ENCODE measurements around the gene NYNRIN.
"Not testable (repeated sequence)": the region's sequence is repeated elsewhere in the genome, so short reads cannot be mapped to it uniquely, and the experiment has no call there.

The NYNRIN gene

DNA sequence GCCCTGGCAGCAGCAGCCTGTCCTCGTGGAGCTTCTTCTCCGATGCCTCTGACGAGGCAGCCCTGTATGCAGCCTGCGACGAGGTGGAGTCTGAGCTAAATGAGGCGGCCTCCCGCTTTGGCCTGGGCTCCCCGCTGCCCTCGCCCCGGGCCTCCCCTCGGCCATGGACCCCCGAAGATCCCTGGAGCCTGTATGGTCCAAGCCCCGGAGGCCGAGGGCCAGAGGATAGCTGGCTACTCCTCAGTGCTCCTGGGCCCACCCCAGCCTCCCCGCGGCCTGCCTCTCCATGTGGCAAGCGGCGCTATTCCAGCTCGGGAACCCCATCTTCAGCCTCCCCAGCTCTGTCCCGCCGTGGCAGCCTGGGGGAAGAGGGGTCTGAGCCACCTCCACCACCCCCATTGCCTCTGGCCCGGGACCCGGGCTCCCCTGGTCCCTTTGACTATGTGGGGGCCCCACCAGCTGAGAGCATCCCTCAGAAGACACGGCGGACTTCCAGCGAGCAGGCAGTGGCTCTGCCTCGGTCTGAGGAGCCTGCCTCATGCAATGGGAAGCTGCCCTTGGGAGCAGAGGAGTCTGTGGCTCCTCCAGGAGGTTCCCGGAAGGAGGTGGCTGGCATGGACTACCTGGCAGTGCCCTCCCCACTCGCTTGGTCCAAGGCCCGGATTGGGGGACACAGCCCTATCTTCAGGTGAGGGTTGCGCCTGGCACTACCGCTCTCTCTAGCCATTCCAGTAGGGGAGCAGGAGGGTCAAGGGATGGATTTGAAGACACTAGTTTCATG lies 28.7 kb upstream of the NYNRIN start:
- no peak for DNase-seq (ENCODE audit: low spot score)

GRCh38 chr14:24370748-24371147 lies 28.1 kb upstream of the NYNRIN start:
- DNase-seq (ENCODE audit: low spot score): no peak

DNA sequence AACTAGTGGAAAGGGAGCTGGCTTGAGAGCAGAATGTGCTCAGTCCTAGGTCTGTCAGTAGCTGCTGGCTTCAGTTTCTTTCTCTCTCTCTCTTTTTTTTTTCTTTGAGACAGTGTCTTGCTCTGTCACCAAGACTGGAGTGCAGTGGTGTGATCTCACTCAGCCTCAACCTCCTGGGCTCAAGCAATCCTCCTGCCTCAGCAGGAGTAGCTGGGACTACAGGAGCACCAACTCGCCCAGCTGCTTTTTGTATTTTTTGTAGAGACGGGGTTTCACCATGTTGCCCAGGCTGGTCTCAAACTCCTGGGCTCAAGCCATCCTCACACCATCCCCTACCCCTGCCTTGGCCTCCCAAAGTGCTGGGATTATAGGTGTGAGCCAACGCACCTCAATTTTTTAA lies 27.2 kb upstream of the NYNRIN start:
- DNase-seq (ENCODE audit: low spot score): not testable (repeated sequence)

- no peak for DNase-seq (ENCODE audit: low spot score)
Observed at GRCh38 chr14:24372701-24373416, 25.9 kb upstream of the NYNRIN start.

DNA sequence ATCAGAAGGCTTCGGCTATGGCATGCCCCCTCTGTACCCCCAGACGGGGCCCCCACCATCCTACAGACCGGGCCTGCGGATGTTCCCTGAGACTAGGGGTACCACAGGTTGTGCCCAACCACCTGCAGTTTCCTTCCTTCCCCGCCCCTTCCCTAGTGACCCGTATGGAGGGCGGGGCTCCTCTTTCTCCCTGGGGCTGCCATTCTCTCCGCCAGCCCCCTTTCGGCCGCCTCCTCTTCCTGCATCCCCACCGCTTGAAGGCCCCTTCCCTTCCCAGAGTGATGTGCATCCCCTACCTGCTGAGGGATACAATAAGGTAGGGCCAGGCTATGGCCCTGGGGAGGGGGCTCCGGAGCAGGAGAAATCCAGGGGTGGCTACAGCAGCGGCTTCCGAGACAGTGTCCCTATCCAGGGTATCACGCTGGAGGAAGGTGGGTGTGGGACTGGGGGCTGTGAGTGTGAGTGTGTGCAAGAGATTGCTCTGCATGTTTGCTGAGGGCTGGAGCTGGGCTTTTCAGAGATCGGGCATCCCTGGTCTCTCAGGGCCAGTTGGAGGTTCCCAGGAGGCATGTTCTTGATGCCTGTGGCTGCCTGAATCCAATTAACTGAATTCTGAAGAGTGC lies 22.2 kb upstream of the NYNRIN start:
- no peak for DNase-seq (ENCODE audit: low spot score)

DNA sequence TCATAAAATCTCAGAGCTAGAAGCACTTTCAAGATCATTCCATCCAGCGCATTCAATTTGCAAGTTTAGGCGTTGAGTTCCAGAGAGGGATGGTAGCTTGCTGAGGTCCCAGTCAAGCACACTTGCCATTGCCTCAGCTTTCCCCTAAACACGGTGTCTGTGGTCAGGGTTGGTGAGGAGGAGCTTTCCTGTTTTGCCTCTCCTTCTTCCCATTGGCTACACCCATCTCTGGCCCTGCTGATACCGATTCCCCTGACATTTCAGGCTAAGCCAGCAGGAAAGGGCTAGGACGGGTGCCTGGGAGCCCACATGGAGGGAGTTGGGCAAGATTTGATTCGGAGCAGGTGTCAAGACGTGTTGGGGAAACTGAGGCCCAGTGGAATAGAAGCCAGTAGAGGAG lies 21.7 kb upstream of the NYNRIN start:
- DNase-seq (ENCODE audit: low spot score): no peak

- DNase-seq (ENCODE audit: low spot score): no peak
Observed at GRCh38 chr14:24377657-24378056, 21.1 kb upstream of the NYNRIN start.

- DNase-seq (ENCODE audit: low spot score): no peak
Observed at GRCh38 chr14:24378327-24378726, 20.5 kb upstream of the NYNRIN start.

GRCh38 chr14:24378981-24379906 lies 19.6 kb upstream of the NYNRIN start:
- no peak for DNase-seq (ENCODE audit: low spot score)

- DNase-seq (ENCODE audit: low spot score): no peak
Observed at GRCh38 chr14:24379907-24380730, 18.7 kb upstream of the NYNRIN start.

DNA sequence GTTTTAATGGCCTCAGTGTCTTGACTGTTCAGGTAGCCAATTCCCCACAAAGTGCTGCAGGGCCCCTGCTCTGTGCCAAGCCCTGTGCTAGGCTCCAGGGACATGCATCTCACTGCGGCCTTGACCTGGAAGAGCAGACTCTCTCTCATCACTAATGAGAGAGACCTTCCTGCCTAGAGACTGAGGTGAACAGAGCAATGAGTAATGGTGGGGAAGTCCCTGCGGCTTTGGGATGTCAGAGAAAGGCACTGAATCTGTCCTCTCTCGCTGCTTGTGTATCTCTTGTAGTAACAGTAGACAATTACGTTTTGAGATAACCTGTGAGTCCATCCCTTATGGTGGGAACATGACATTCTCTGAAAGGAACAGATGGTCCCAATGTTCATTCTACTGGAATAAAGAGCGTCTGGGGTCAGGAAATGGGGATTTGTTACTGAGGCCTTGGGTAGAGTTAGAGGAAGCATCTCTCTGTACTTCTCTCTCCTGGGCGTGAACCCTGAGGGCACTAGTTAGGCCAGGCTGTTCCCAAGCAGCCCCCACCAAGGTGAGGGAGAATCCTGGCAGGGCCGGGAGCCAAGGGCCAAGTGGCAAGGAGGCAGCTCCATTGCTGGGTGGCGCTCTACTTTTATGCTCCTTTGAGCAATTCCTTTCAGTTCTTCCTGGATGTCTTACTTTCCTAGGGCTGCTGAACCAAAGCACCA lies 17.3 kb upstream of the NYNRIN start:
- DNase-seq (ENCODE audit: low spot score): no peak

- DNase-seq (ENCODE audit: low spot score): no peak
Observed at GRCh38 chr14:24382064-24382371, 16.8 kb upstream of the NYNRIN start.

- no peak for DNase-seq (ENCODE audit: low spot score)
Observed at GRCh38 chr14:24384169-24384568, 14.6 kb upstream of the NYNRIN start.

DNA sequence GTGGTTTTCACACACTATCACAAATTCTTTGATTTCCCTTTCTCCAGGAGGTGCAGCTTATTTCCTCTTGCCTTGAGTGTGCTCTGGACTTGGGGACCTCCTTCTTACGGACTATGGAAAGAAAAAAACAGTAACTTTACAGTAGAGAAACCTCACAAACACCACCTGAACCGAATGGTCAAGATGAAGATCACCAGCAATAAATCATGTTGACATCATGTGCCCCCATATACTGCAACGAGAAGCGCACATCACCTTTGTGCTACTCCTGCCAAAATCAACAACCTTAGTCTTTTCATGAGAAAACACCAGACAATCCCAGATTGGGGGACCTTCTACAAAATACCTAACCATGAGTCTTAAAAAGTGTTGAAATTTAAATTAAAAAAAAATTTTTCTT lies 13.3 kb upstream of the NYNRIN start:
- DNase-seq (ENCODE audit: low spot score): no peak

- no peak for DNase-seq (ENCODE audit: low spot score)
Observed at GRCh38 chr14:24387009-24387345, 11.8 kb upstream of the NYNRIN start.

- not testable (repeated sequence) for DNase-seq (ENCODE audit: low spot score)
Observed at GRCh38 chr14:24387579-24387978, 11.2 kb upstream of the NYNRIN start.

DNA sequence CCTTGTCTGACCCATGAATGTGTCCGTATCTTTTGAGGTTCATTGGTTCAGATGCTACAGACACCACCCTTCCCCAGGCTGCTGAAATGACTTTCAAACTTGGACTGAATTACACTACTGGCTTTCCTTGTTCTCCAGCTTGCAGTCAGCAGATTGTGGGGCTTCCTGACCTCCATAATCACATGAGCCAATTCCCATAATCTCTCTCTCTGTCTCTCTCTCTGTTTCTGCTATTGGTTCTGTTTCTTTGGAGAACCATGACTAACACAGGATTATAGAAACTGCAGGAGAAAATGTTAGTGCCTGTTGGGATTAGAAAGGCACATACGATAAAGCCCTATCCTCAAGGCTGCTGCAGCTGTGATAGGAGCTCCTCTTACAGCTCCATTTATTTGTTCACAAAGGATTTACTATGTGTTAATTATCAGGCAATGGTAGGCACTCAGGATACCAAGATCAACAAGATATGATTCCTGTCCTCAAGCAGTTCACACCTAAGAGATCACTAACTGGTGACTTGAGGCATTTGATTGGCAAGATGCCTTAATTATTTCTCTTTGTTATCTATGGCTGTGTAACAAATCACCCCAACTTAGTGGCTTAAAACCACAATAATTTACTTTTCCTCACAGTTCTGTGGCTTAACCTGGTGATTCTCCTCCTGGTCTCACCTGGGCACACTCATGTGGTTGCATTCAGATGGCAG lies 10.2 kb upstream of the NYNRIN start:
- DNase-seq (ENCODE audit: low spot score): no peak

- DNase-seq (ENCODE audit: low spot score): no peak
Observed at GRCh38 chr14:24389226-24389848, 9.5 kb upstream of the NYNRIN start.

DNA sequence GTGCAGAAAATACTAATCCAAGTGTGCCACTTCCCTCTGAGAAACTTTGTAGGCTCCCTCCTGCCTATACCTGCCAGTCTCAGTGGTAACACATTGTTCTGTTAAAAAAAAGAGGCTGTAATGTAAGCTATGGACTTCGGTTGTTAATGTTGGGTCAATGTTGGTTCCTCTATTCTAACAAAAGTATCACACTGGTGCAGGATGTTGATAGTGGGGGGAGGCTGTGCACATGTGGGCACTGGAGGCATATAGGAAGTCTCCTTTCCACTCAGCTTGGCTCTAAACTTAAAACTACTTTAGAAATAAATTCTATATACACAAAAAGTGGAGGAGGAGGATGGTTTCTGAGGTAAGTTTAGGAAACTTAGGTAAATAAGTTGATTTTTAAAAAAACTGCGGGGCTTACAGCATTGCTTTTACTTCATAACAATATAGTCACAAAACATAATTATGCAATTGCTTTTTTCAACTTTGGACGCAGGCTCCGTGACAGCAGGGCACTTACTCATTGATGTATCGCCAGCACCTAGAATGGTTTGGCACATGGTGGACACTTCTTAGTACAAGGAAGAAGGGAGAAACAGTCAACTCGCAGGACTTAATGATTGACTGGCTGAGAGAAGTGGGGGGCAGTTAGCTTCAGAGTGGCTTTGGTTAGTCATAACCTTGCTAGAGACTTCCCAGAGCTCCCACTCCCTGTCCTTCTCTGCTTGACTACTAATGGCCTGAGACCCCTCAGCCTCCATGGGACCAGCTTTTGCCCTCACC lies 7.9 kb upstream of the NYNRIN start:
- no peak for DNase-seq (ENCODE audit: low spot score)

Measured in putamen (tissue), 1 donor.